Natural killer cell (primary cell): Measurements from ENCODE around the gene RYR1. TPM values are rescaled to one million over a fixed set of nuclear protein-coding genes. Genes with fewer than 3 reads are reported as not detected.

Experiments
- ATAC-seq, 3 donors: fragments of 150-1000 bp in 2 of 3; fragments of 200-7000 bp in 1 of 3; cut with Tn5 transposase; 1 replicate in 1 of 3; 2 replicates in 2 of 3; pipeline ENCODE4 v1.10.0; 2021; ENCODE audit warnings: mild to moderate bottlenecking in 2 of 3, moderate library complexity in 2 of 3
- DNase-seq, 2 donors: peaks; one replicate each; pipeline versions ENCODE4 v3.0.0 to v3.0.0-alpha.2; 2013 to 2021; ENCODE audit warnings: mixed read lengths in 1 of 2
- H3K27ac ChIP-seq: one replicate; pipeline ENCODE4 v1.5.1; 2013; ENCODE audit warnings: mild to moderate bottlenecking, low read length
- H3K27me3 ChIP-seq: one replicate; pipeline ENCODE4 v1.6.1; 2013; ENCODE audit warnings: low read length; ENCODE audit not compliant: control insufficient read depth, insufficient read depth
- H3K36me3 ChIP-seq: one replicate; pipeline ENCODE4 v1.6.1; 2013; ENCODE audit warnings: low read length; ENCODE audit not compliant: control insufficient read depth, insufficient read depth
- H3K4me1 ChIP-seq: one replicate; pipeline ENCODE4 v1.6.1; 2013; ENCODE audit warnings: low read length; ENCODE audit not compliant: control insufficient read depth, insufficient read depth
- H3K4me3 ChIP-seq: one replicate; pipeline ENCODE4 v1.5.1; 2013; ENCODE audit warnings: low read length
- H3K9me3 ChIP-seq: one replicate; pipeline ENCODE4 v1.6.1; 2013; ENCODE audit warnings: low read length; ENCODE audit not compliant: control insufficient read depth, insufficient read depth
- H3K27ac Mint-ChIP-seq, 2 donors: one replicate each; pipeline ENCODE4 v1.8.0; 2022; ENCODE audit warnings: mild to moderate bottlenecking in 2 of 2, mixed read lengths in 2 of 2, moderate library complexity in 1 of 2
- H3K27me3 Mint-ChIP-seq, 2 donors: one replicate each; pipeline ENCODE4 v1.8.0; 2022; ENCODE audit warnings: low read depth in 2 of 2, mixed read lengths in 2 of 2
- H3K36me3 Mint-ChIP-seq: one replicate; pipeline ENCODE4 v1.8.0; 2022; ENCODE audit warnings: mixed read lengths
- H3K4me1 Mint-ChIP-seq, 2 donors: one replicate each; pipeline ENCODE4 v1.8.0; 2022; ENCODE audit warnings: mixed read lengths in 2 of 2
- H3K4me3 Mint-ChIP-seq: one replicate; pipeline ENCODE4 v1.8.0; 2022; ENCODE audit warnings: mild to moderate bottlenecking, moderate library complexity, mixed read lengths
- H3K9me3 Mint-ChIP-seq, 2 donors: one replicate each; pipeline ENCODE4 v1.8.0; 2022; ENCODE audit warnings: mixed read lengths in 2 of 2
- WGBS: methylation state at CpG from one replicate; pipeline ENCODE4 v1.1.7; 2013; ENCODE audit warnings: missing lambda C conversion rate; ENCODE audit not compliant: insufficient coverage; 5-methylcytosine and 5-hydroxymethylcytosine counted together
- intact Hi-C: fragments of 100-400 bp; cut with micrococcal nuclease; formaldehyde crosslinking; loops from one replicate; pipeline ENCODE4 v1.14.2; 2022
- total RNA-seq, 4 donors: library from RNA; stranded (reverse); fragments of 120-200 nt in 1 of 4; gene quantifications; one replicate each; pipeline versions ENCODE4 v1.2.3 to v1.2.4, GENCODE V29; 2013 to 2022
- TF ChIP-seq, protein P1 (sequence below): fragments of 200-600 bp; IDR thresholded peaks from one replicate; pipeline ENCODE4 v1.8.0; 2022; ENCODE audit warnings: antibody characterized with exemption

RYR1 gene
- total RNA-seq, 3 donors from 2014 or later (not counting 1 experiment from before 2014, with no cell fraction given) = 0.05 to 1.0 (median 0.65) TPM

DNA sequence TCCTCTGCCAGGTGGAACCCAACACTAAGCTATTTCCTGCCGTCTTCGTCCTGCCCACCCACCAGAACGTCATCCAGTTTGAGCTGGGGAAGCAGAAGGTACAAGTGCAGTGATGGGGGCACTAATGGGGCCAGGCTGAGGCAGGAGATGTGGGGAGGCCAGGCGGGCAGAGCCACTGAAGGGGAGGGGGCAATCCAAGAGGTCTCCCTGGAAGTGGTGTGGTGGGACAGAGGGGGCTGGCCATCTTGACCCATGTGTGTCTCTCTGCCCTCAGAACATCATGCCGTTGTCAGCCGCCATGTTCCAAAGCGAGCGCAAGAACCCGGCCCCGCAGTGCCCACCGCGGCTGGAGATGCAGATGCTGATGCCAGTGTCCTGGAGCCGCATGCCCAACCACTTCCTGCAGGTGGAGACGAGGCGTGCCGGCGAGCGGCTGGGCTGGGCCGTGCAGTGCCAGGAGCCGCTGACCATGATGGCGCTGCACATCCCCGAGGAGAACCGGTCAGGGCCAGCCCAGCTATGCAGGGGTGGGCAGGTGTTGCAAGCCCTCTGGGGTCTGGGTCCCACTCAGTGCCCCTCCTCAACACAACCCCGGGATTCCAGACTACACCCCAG lies 49.6 kb downstream of the RYR1 start:
- H3K9me3 Mint-ChIP-seq = no peaks in the 10 kb centered on the region
- H3K4me3 Mint-ChIP-seq = no peak overlapping the region
- intact Hi-C loops = no loop called here
- Histone ChIP-seq H3K4me1 (no peaks in the 10 kb centered on the region), H3K27ac (no peak overlapping the region), H3K36me3 (no peaks in the 10 kb centered on the region), H3K9me3 (no peaks in the 10 kb centered on the region), H3K27me3 (no peaks in the 10 kb centered on the region), H3K4me3 (no peak overlapping the region)
- DNase-seq (no peak), ATAC-seq (no peak)
- no peak overlapping the region for H3K27ac Mint-ChIP-seq
- TF ChIP-seq, protein P1, sequence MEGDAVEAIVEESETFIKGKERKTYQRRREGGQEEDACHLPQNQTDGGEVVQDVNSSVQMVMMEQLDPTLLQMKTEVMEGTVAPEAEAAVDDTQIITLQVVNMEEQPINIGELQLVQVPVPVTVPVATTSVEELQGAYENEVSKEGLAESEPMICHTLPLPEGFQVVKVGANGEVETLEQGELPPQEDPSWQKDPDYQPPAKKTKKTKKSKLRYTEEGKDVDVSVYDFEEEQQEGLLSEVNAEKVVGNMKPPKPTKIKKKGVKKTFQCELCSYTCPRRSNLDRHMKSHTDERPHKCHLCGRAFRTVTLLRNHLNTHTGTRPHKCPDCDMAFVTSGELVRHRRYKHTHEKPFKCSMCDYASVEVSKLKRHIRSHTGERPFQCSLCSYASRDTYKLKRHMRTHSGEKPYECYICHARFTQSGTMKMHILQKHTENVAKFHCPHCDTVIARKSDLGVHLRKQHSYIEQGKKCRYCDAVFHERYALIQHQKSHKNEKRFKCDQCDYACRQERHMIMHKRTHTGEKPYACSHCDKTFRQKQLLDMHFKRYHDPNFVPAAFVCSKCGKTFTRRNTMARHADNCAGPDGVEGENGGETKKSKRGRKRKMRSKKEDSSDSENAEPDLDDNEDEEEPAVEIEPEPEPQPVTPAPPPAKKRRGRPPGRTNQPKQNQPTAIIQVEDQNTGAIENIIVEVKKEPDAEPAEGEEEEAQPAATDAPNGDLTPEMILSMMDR = no peak
- H3K36me3 Mint-ChIP-seq = no peaks in the 10 kb centered on the region
- 88% methylated on average over 24 of the region's 24 CpGs for WGBS
- H3K4me1 Mint-ChIP-seq = no peaks in the 10 kb centered on the region
- H3K27me3 Mint-ChIP-seq = peaks cover 0 to 10% of the 10 kb centered on the region in 2 donors

DNA sequence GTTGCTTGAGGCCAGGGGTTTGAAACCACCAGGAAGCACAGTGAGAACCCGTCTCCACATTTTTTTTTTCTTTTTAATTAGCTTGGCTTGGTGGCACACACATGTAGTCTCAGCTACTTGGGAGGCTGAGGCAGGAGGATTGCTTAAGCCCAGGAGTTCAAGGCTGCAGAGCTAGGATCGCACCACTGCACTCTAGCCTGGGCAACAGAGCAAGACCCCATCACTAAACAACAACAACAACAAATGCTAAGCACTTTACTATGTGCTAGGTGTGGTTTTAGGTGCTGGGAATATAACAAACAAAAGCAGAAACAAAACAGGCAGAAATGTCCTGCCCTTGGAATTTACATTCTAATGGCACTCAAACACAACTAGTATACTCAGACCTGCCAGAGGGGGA lies 51.3 kb downstream of the RYR1 start:
- H3K9me3 ChIP-seq = no peaks in the 10 kb centered on the region

DNA sequence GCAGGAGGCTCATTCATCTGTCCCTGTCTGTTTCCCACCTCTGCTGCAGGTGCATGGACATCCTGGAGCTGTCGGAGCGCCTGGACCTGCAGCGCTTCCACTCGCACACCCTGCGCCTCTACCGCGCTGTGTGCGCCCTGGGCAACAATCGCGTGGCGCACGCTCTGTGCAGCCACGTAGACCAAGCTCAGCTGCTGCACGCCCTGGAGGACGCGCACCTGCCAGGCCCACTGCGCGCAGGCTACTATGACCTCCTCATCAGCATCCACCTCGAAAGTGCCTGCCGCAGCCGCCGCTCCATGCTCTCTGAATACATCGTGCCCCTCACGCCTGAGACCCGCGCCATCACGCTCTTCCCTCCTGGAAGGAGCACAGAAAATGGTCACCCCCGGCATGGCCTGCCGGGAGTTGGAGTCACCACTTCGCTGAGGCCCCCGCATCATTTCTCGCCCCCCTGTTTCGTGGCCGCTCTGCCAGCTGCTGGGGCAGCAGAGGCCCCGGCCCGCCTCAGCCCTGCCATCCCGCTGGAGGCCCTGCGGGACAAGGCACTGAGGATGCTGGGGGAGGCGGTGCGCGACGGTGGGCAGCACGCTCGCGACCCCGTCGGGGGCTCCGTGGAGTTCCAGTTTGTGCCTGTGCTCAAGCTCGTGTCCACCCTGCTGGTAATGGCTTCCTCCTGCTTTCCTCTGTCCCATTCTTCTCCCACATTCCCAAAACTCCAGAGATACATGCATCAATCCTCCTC lies 52.2 kb downstream of the RYR1 start:
- TF ChIP-seq, protein P1 = no peak
- H3K27me3 ChIP-seq = no peaks in the 10 kb centered on the region
- Mint-ChIP-seq H3K27ac (no peak overlapping the region), H3K4me1 (no peaks in the 10 kb centered on the region), H3K27me3 (peaks cover 0 to 23% of the 10 kb centered on the region in 2 donors), H3K9me3 (no peaks in the 10 kb centered on the region), H3K36me3 (no peaks in the 10 kb centered on the region), H3K4me3 (no peak overlapping the region)
- no peaks in the 10 kb centered on the region for H3K36me3 ChIP-seq
- H3K27ac ChIP-seq = no peak overlapping the region
- intact Hi-C loops = no loop called here
- no peaks in the 10 kb centered on the region for H3K9me3 ChIP-seq
- H3K4me1 ChIP-seq = no peaks in the 10 kb centered on the region
- no peak for DNase-seq
- ATAC-seq = no peak
- 95% methylated on average over 49 of the region's 49 CpGs for WGBS
- no peak overlapping the region for H3K4me3 ChIP-seq

More for the DNA sequence above, 51.3 kb downstream of the RYR1 start:
- no peak for DNase-seq
- no peaks in the 10 kb centered on the region for H3K36me3 Mint-ChIP-seq
- Histone ChIP-seq H3K27me3 (no peaks in the 10 kb centered on the region), H3K36me3 (no peaks in the 10 kb centered on the region), H3K27ac (no peak overlapping the region), H3K4me3 (no peak overlapping the region), H3K4me1 (no peaks in the 10 kb centered on the region)
- no peak overlapping the region for H3K4me3 Mint-ChIP-seq
- H3K27ac Mint-ChIP-seq = no peak overlapping the region
- no peaks in the 10 kb centered on the region for H3K4me1 Mint-ChIP-seq
- no peaks in the 10 kb centered on the region for H3K9me3 Mint-ChIP-seq
- 80% methylated on average over 2 of the region's 2 CpGs for WGBS
- H3K27me3 Mint-ChIP-seq = peaks cover 0 to 16% of the 10 kb centered on the region in 2 donors
- intact Hi-C loops = no loop called here
- no peak for ATAC-seq
- TF ChIP-seq, protein P1 = no peak
